ENCODE results near the gene CLVS2. TPM values are rescaled to one million over a fixed set of nuclear protein-coding genes. Genes with fewer than 3 reads are reported as not detected.

The CLVS2 gene
- total RNA-seq, 2 experiments from 2014 or later: not detected

DNA sequence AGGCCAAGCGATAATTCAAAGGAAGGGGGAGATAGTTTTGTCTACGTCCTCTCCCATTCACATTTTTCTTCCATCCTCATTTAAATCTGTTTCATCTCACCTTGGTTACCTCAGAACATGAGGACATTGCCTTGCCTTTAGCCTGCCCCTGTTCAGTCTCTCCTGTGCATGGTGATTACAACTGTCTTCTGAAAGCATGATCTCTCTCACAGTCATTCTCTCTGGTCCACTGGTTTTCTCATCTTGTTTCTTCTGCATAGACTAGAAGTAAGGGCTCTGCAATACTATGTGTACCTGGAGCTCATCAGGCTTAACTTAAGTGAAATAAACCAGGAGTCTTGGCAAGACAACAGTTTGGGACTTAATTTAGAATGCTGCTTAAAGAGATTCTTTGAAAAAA, 31.4 kb downstream of the CLVS2 start:
- DNase-seq (no peak), ATAC-seq (ENCODE audit: poor library complexity) (no peak)
- Mint-ChIP-seq H3K36me3 (ENCODE audit: low read depth) (no peaks in the 10 kb centered on the region), H3K9me3 (peaks cover 5% of the 10 kb centered on the region), H3K27ac (no peak overlapping the region), H3K27me3 (no peaks in the 10 kb centered on the region), H3K4me1 (ENCODE audit: low read depth) (no peaks in the 10 kb centered on the region), H3K4me3 (no peak overlapping the region)
- no peaks in the 10 kb centered on the region for H3K9me3 ChIP-seq (ENCODE audit: control insufficient read depth in 1 of 2, insufficient read depth in 1 of 2, low read length in 2 of 2)
- H3K36me3 ChIP-seq (ENCODE audit: insufficient read depth, low read length): no peaks in the 10 kb centered on the region
- ChIA-PET CTCF (no interaction called here), POLR2A (no interaction called here)
- no peak overlapping the region for H3K27ac ChIP-seq (ENCODE audit: low read depth in 1 of 2, low read length in 2 of 2)
- no peaks in the 10 kb centered on the region for H3K27me3 ChIP-seq (ENCODE audit: control insufficient read depth in 1 of 2, insufficient read depth in 2 of 2, low read length in 2 of 2)
- intact Hi-C loops (cut with DNase I, micrococcal nuclease): no loop called here
- no peak overlapping the region for H3K4me3 ChIP-seq (ENCODE audit: low read length)
- H3K4me1 ChIP-seq (ENCODE audit: insufficient read depth, low read length): no peaks in the 10 kb centered on the region
- no peak for TF ChIP-seq CTCF (IDR thresholded peaks at IDR 0.05)

DNA sequence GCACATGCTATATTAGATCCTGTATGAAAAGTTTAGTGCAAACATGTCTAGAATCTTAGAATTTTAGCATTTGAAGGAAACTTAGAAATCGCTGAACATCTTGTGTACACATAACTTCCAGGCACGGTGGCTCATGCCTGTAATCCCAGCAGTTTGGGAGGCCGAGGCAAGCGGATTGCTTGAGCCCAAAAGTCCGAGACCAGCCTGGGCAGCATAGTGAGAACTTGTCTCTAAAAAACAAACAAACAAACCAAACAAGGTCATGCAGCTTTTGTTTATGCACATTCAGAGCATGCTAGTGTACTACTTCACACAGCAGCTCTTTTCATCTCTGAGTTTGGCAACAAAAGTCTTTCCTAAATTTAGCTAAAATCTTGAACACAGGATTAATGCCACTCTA, 32.2 kb downstream of the CLVS2 start:
- no peak overlapping the region for H3K27ac Mint-ChIP-seq
- intact Hi-C loops (cut with DNase I, micrococcal nuclease): no loop called here
- peaks cover 5% of the 10 kb centered on the region for H3K9me3 Mint-ChIP-seq
- POLR2A ChIA-PET: no interaction called here
- no peaks in the 10 kb centered on the region for H3K27me3 Mint-ChIP-seq
- H3K27ac ChIP-seq (ENCODE audit: low read depth in 1 of 2, low read length in 2 of 2): no peak overlapping the region
- ATAC-seq (ENCODE audit: poor library complexity): no peak
- H3K4me3 Mint-ChIP-seq: no peak overlapping the region
- no peaks in the 10 kb centered on the region for H3K9me3 ChIP-seq (ENCODE audit: control insufficient read depth in 1 of 2, insufficient read depth in 1 of 2, low read length in 2 of 2)
- no peaks in the 10 kb centered on the region for H3K36me3 ChIP-seq (ENCODE audit: insufficient read depth, low read length)
- CTCF ChIA-PET: no interaction called here
- no peak for DNase-seq
- no peaks in the 10 kb centered on the region for H3K27me3 ChIP-seq (ENCODE audit: control insufficient read depth in 1 of 2, insufficient read depth in 2 of 2, low read length in 2 of 2)
- no peak for TF ChIP-seq CTCF (IDR thresholded peaks at IDR 0.05)
- no peaks in the 10 kb centered on the region for H3K36me3 Mint-ChIP-seq (ENCODE audit: low read depth)
- no peaks in the 10 kb centered on the region for H3K4me1 Mint-ChIP-seq (ENCODE audit: low read depth)
- no peak overlapping the region for H3K4me3 ChIP-seq (ENCODE audit: low read length)
- no peaks in the 10 kb centered on the region for H3K4me1 ChIP-seq (ENCODE audit: insufficient read depth, low read length)

DNA sequence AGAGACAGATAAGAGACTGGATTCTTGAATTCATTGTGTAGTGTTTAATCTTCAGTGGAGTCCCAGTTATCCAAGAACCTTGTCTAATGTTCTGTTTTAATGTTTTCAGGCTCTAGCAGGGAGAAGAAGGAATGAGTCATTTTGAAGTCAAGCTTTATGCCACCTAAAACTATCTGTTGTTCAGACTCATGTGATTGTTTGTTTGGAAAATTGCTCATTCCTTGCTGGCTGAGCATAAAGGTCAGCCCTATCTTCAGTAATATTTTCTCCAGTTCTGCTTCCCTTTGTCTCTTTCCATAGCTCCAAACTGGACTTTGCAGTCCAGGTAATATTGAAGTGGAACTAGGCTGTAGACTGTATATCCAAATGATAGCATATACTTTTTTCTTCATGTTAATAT, 34.2 kb downstream of the CLVS2 start:
- Mint-ChIP-seq H3K36me3 (ENCODE audit: low read depth) (no peaks in the 10 kb centered on the region), H3K27me3 (no peaks in the 10 kb centered on the region), H3K27ac (no peak overlapping the region), H3K4me1 (ENCODE audit: low read depth) (no peaks in the 10 kb centered on the region), H3K4me3 (no peak overlapping the region), H3K9me3 (peaks cover 5% of the 10 kb centered on the region)
- DNase-seq (no peak), ATAC-seq (ENCODE audit: poor library complexity) (no peak)
- intact Hi-C loops (cut with DNase I, micrococcal nuclease): no loop called here
- Histone ChIP-seq H3K27me3 (ENCODE audit: control insufficient read depth in 1 of 2, insufficient read depth in 2 of 2, low read length in 2 of 2) (no peaks in the 10 kb centered on the region), H3K4me1 (ENCODE audit: insufficient read depth, low read length) (no peaks in the 10 kb centered on the region), H3K27ac (ENCODE audit: low read depth in 1 of 2, low read length in 2 of 2) (no peak overlapping the region), H3K36me3 (ENCODE audit: insufficient read depth, low read length) (no peaks in the 10 kb centered on the region), H3K4me3 (ENCODE audit: low read length) (no peak overlapping the region), H3K9me3 (ENCODE audit: control insufficient read depth in 1 of 2, insufficient read depth in 1 of 2, low read length in 2 of 2) (no peaks in the 10 kb centered on the region)
- TF ChIP-seq CTCF (IDR thresholded peaks at IDR 0.05): no peak
- ChIA-PET POLR2A (no interaction called here), CTCF (no interaction called here)

Data from CD4-positive, alpha-beta T cell (primary cell).